Measurements from ENCODE around the gene COQ8A. TPM values are rescaled to one million over a fixed set of nuclear protein-coding genes. Genes with fewer than 3 reads are reported as not detected.
A peak's percentile ranks its signal among the peaks of the same experiment; 100 is the strongest.

The COQ8A gene
- total RNA-seq = 14.1 and 16.2 TPM in 2 replicates

- TF ChIP-seq CTCF (IDR thresholded peaks at IDR 0.05; ENCODE audit: extremely low read depth, low read depth, low read length) = no peak
- H4K20me1 ChIP-seq (ENCODE audit: insufficient read depth, low read length) = no peaks in the 10 kb centered on the region
Measured at GRCh38 chr1:226940029-226940805, at the start of gene COQ8A. COQ8A (plus strand) TSS chr1:226940294; CDS start chr1:226961386, 21,092 bp downstream.

GRCh38 chr1:226890331-226891108 is 49.6 kb upstream of the COQ8A start:
- no peak for TF ChIP-seq CTCF (IDR thresholded peaks at IDR 0.05; ENCODE audit: extremely low read depth, low read depth, low read length)
- H3K36me3 ChIP-seq (ENCODE audit: insufficient read depth, low read length) = no peaks in the 10 kb centered on the region

More at GRCh38 chr1:226940029-226940805, at the start of gene COQ8A:
- H3K27ac ChIP-seq (ENCODE audit: low read depth, low read length) = peak within 1 kb of the TSS; percentile 86
- peaks cover 27% of the 10 kb centered on the region for H3K4me1 ChIP-seq (ENCODE audit: insufficient read depth, low read length)
- H3K79me2 ChIP-seq (ENCODE audit: insufficient read depth, low read length) = no peaks in the 10 kb centered on the region
- DNase-seq (ENCODE audit: insufficient read length, low spot score, missing footprints) = peak; percentile 99
- no peaks in the 10 kb centered on the region for H3K36me3 ChIP-seq (ENCODE audit: insufficient read depth, low read length)
- H3K27me3 ChIP-seq (ENCODE audit: insufficient read depth, low read length) = no peaks in the 10 kb centered on the region
- H3K9me3 ChIP-seq (ENCODE audit: low read depth, low read length) = no peaks in the 10 kb centered on the region
- peak within 1 kb of the TSS; percentile 98 for H3K4me2 ChIP-seq (ENCODE audit: insufficient read depth, low read length)
- peak within 1 kb of the TSS; percentile 99 for H2AFZ ChIP-seq (ENCODE audit: low read length)
- H3K4me3 ChIP-seq (ENCODE audit: insufficient read depth, low read length) = peak within 1 kb of the TSS; percentile 92

GRCh38 chr1:226891346-226891745 is 48.7 kb upstream of the COQ8A start:
- Histone ChIP-seq H3K27me3 (ENCODE audit: insufficient read depth, low read length) (no peaks in the 10 kb centered on the region), H3K27ac (ENCODE audit: low read depth, low read length) (no peak overlapping the region), H2AFZ (ENCODE audit: low read length) (no peak overlapping the region), H3K36me3 (ENCODE audit: insufficient read depth, low read length) (no peaks in the 10 kb centered on the region), H3K79me2 (ENCODE audit: insufficient read depth, low read length) (no peaks in the 10 kb centered on the region), H3K4me3 (ENCODE audit: insufficient read depth, low read length) (no peak overlapping the region), H3K9me3 (ENCODE audit: low read depth, low read length) (no peaks in the 10 kb centered on the region), H3K4me1 (ENCODE audit: insufficient read depth, low read length) (no peaks in the 10 kb centered on the region), H4K20me1 (ENCODE audit: insufficient read depth, low read length) (no peaks in the 10 kb centered on the region), H3K4me2 (ENCODE audit: insufficient read depth, low read length) (no peak overlapping the region)
- TF ChIP-seq CTCF (IDR thresholded peaks at IDR 0.05; ENCODE audit: extremely low read depth, low read depth, low read length) = no peak
- no peak for DNase-seq (ENCODE audit: insufficient read length, low spot score, missing footprints)

More at GRCh38 chr1:226890331-226891108, 49.6 kb upstream of the COQ8A start:
- Histone ChIP-seq H3K4me2 (ENCODE audit: insufficient read depth, low read length) (no peak overlapping the region), H4K20me1 (ENCODE audit: insufficient read depth, low read length) (no peaks in the 10 kb centered on the region), H3K27me3 (ENCODE audit: insufficient read depth, low read length) (no peaks in the 10 kb centered on the region), H3K4me3 (ENCODE audit: insufficient read depth, low read length) (no peak overlapping the region), H3K27ac (ENCODE audit: low read depth, low read length) (no peak overlapping the region), H3K4me1 (ENCODE audit: insufficient read depth, low read length) (no peaks in the 10 kb centered on the region), H3K79me2 (ENCODE audit: insufficient read depth, low read length) (no peaks in the 10 kb centered on the region), H2AFZ (ENCODE audit: low read length) (no peak overlapping the region), H3K9me3 (ENCODE audit: low read depth, low read length) (no peaks in the 10 kb centered on the region)
- DNase-seq (ENCODE audit: insufficient read length, low spot score, missing footprints) = no peak

All from osteoblast (primary cell).